Suprapubic skin (tissue), 4 donors: ENCODE data around the gene MED29. TPM values are rescaled to one million over a fixed set of nuclear protein-coding genes. Genes with fewer than 3 reads are reported as not detected.
A peak's percentile ranks its signal among the peaks of the same experiment; 100 is the strongest.

Experiments used
- DNase-seq, 2 donors: peaks; one replicate each; pipeline ENCODE4 v3.0.0-alpha.2; 2019; ENCODE audit warnings: low spot score in 2 of 2
- H3K27ac ChIP-seq: fragments of 200-600 bp; sonication (generic); one replicate; pipeline ENCODE4 v1.5.1; 2019
- H3K27me3 ChIP-seq: fragments of 200-600 bp; sonication (generic); one replicate; pipeline ENCODE4 v1.5.1; 2019
- H3K36me3 ChIP-seq: fragments of 200-600 bp; sonication (generic); one replicate; pipeline ENCODE4 v1.5.1; 2019
- H3K4me1 ChIP-seq: fragments of 200-600 bp; sonication (generic); one replicate; pipeline ENCODE4 v1.5.1; 2019
- H3K4me3 ChIP-seq: fragments of 200-600 bp; sonication (generic); one replicate; pipeline ENCODE4 v1.5.1; 2019; ENCODE audit warnings: mild to moderate bottlenecking
- H3K9me3 ChIP-seq: fragments of 200-600 bp; sonication (generic); one replicate; pipeline ENCODE4 v1.5.1; 2019
- CTCF ChIP-seq, 2 donors: fragments of 200-600 bp in 1 of 2; fragments of 450-650 bp in 1 of 2; sonication (generic) in 1 of 2; IDR thresholded peaks; one replicate each; pipeline ENCODE4 v1.5.1; 2016 to 2019; ENCODE audit warnings: antibody characterized with exemption in 2 of 2, mild to moderate bottlenecking in 1 of 2, moderate library complexity in 1 of 2
- EP300 ChIP-seq: sonication (generic); formaldehyde crosslinking; IDR thresholded peaks from one replicate; pipeline ENCODE4 v1.6.1; 2017; ENCODE audit warnings: antibody characterized with exemption
- POLR2A ChIP-seq, 2 donors: fragments of 450-650 bp; IDR thresholded peaks; one replicate each; pipeline ENCODE4 v1.6.1; 2017; ENCODE audit warnings: antibody characterized with exemption in 2 of 2, mild to moderate bottlenecking in 2 of 2, moderate library complexity in 2 of 2
- POLR2AphosphoS5 ChIP-seq, 3 donors: sonication (generic); formaldehyde crosslinking; IDR thresholded peaks; one replicate each; pipeline ENCODE4 v1.6.1; 2017; ENCODE audit warnings: antibody characterized with exemption in 3 of 3
- WGBS: methylation state at CpG from one replicate; pipeline ENCODE4 v1.1.5; 2018; 5-methylcytosine and 5-hydroxymethylcytosine counted together
- total RNA-seq, 4 donors: library from RNA; depleted of rRNA; stranded (reverse); fragments of >200 nt; gene quantifications; one replicate each; pipeline ENCODE4 v1.1.0, GENCODE V29; 2016

The MED29 gene
- total RNA-seq, 4 donors from 2014 or later = 36.3 to 57.8 (median 48.0) TPM

- peaks cover 45% of the 10 kb centered on the region for H3K4me1 ChIP-seq
- peaks cover 22% of the 10 kb centered on the region for H3K36me3 ChIP-seq
- TF ChIP-seq CTCF (IDR thresholded peaks at IDR 0.05) (peak; percentile 86 to 100), POLR2AphosphoS5 (IDR thresholded peaks at IDR 0.05) (no peak)
- peak; percentile 96 to 97 for DNase-seq
- H3K4me3 ChIP-seq = peak overlapping the region; percentile 93
- WGBS = 0% methylated on average over 7 of the region's 7 CpGs
- H3K27ac ChIP-seq = peak overlapping the region; percentile 100
- no peaks in the 10 kb centered on the region for H3K27me3 ChIP-seq
- no peaks in the 10 kb centered on the region for H3K9me3 ChIP-seq
These were observed 20.6 kb downstream of the MED29 start for GRCh38 chr19:39411832-39412099.

GRCh38 chr19:39412100-39412866 is 21.1 kb downstream of the MED29 start, which contains the start of gene PLEKHG2:
PLEKHG2 (plus strand) TSS chr19:39412669; CDS start chr19:39414087, 1,418 bp downstream.
- no peaks in the 10 kb centered on the region for H3K9me3 ChIP-seq
- H3K27me3 ChIP-seq = no peaks in the 10 kb centered on the region
- H3K4me1 ChIP-seq = peaks cover 45% of the 10 kb centered on the region
- DNase-seq = peak; percentile 99
- H3K4me3 ChIP-seq = peak within 1 kb of the TSS; percentile 93
- TF ChIP-seq POLR2A (IDR thresholded peaks at IDR 0.05) (peak; percentile 94 to 97), EP300 (no peak), CTCF (IDR thresholded peaks at IDR 0.05) (peak; percentile 67 to 83), POLR2AphosphoS5 (IDR thresholded peaks at IDR 0.05) (peak; percentile 95 to 100 (median 95))
- H3K36me3 ChIP-seq = peaks cover 19% of the 10 kb centered on the region
- WGBS = 0% methylated on average over 22 of the region's 60 CpGs
- peak within 1 kb of the TSS; percentile 100 for H3K27ac ChIP-seq

DNA sequence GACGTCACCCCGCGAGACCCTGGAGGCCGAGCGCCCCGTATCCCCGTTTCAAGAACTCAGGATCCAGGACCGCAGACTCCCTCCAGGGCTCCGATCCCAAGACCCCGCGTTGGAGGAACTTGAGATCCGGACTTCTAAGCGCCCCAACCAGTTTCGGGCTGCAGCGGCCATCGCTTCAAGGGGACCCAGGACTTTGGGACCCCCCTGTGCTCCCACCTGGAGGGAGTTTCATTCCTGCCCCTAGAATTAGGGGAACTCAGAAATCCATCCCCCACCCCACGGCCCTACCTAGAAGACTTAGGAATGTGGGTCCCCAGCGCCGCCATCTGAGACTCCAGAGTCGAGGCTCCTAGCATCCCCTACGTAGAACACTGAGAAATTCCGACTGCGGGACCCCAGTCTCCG is 21.7 kb downstream of the MED29 start:
- TF ChIP-seq CTCF (IDR thresholded peaks at IDR 0.05) (no peak), EP300 (no peak), POLR2AphosphoS5 (IDR thresholded peaks at IDR 0.05) (no peak), POLR2A (IDR thresholded peaks at IDR 0.05) (no peak)

DNA sequence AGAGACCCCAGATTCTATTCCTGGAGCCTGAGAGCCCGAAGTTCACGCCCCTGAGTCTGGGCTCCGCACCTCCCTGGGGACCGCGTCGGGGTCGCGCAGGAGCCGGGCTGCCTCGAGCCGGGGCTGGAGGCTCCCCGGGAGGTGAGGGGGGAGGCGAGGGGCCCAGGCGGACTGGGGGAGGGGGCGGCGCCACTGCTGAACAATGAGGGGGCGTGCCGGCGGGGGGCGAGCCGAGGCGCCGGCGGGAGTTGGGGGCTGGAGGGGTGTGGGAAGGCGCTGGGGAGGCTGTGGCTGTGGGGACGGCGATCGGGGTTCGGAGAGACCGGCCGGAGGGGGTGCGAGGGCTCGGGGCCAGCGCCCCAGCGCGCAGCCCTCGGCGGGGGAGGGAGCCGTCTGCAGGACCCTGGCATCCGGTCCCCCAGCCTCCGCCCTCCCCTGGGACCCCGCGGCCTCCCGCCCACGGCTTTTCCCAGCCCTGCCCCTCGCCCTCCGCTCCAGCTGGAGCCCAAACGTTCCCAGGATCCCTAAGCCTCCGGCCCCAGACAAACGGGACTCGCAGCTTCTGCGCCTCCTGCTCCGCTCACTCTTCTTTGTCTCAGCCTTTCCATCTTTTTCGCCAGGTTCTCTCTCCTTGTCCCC is 22.2 kb downstream of the MED29 start:
- peak overlapping the region; percentile 81 for H3K27ac ChIP-seq
- peak overlapping the region; percentile 93 for H3K4me3 ChIP-seq
- DNase-seq = peak; percentile 84 to 89
- H3K9me3 ChIP-seq = no peaks in the 10 kb centered on the region
- 3% methylated on average over 37 of the region's 54 CpGs for WGBS
- H3K4me1 ChIP-seq = peaks cover 45% of the 10 kb centered on the region
- H3K27me3 ChIP-seq = no peaks in the 10 kb centered on the region
- TF ChIP-seq CTCF (IDR thresholded peaks at IDR 0.05) (no peak), EP300 (no peak), POLR2A (IDR thresholded peaks at IDR 0.05) (no peak), POLR2AphosphoS5 (IDR thresholded peaks at IDR 0.05) (no peak)
- H3K36me3 ChIP-seq = peaks cover 15% of the 10 kb centered on the region

More for the DNA sequence above, 21.7 kb downstream of the MED29 start:
- Histone ChIP-seq H3K9me3 (no peaks in the 10 kb centered on the region), H3K27ac (peak overlapping the region; percentile 81), H3K4me1 (peaks cover 45% of the 10 kb centered on the region), H3K36me3 (peaks cover 19% of the 10 kb centered on the region), H3K27me3 (no peaks in the 10 kb centered on the region), H3K4me3 (peak overlapping the region; percentile 93)
- WGBS = 3% methylated on average over 8 of the region's 24 CpGs
- no peak for DNase-seq

GRCh38 chr19:39413911-39414608 is 22.9 kb downstream of the MED29 start:
- no peaks in the 10 kb centered on the region for H3K9me3 ChIP-seq
- peaks cover 16% of the 10 kb centered on the region for H3K36me3 ChIP-seq
- H3K27ac ChIP-seq = peak overlapping the region; percentile 81
- no peaks in the 10 kb centered on the region for H3K27me3 ChIP-seq
- H3K4me3 ChIP-seq = peak overlapping the region; percentile 93
- DNase-seq = peak; percentile 83 to 85
- 58% methylated on average over 14 of the region's 18 CpGs for WGBS
- TF ChIP-seq CTCF (IDR thresholded peaks at IDR 0.05) (no peak), EP300 (no peak), POLR2AphosphoS5 (IDR thresholded peaks at IDR 0.05) (no peak), POLR2A (IDR thresholded peaks at IDR 0.05) (no peak)
- peaks cover 45% of the 10 kb centered on the region for H3K4me1 ChIP-seq
